ENCODE measurements around the gene SCN1A. TPM values are rescaled to one million over a fixed set of nuclear protein-coding genes. Genes with fewer than 3 reads are reported as not detected.
A peak's percentile ranks its signal among the peaks of the same experiment; 100 is the strongest.

SCN1A gene
- total and polyA plus RNA-seq, 2 experiments from 2014 or later: 1.2 to 1.3 TPM

DNA sequence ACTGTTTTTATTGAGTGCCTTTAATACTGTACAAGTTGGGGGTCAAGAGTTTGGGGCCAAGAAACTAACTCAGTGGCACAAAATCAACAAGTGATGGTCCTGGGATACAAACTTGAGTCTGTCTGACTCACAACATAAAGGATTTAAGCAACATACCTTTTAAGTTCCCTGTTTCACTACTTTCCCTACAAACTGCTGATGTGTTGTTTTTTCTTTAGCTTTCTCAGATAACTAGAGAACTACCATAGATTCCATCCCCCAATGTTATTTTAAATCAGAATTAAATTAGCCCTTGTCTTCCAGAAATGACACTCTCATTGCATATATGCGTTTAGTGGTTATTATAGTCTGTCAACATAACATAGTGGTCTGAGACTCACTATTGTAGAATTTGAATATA lies 116.2 kb downstream of the SCN1A start:
- H3K27me3 ChIP-seq (ENCODE audit: insufficient read depth): no peaks in the 10 kb centered on the region
- H2AFZ ChIP-seq: no peak overlapping the region
- H3K4me1 ChIP-seq (ENCODE audit: insufficient read depth): no peaks in the 10 kb centered on the region
- ATAC-seq (no peak), DNase-seq (ENCODE audit: low spot score) (no peak)
- H3K27ac ChIP-seq (ENCODE audit: low read depth): no peak overlapping the region
- H3K4me1 Mint-ChIP-seq: no peaks in the 10 kb centered on the region
- H3F3A ChIP-seq (replicated peaks; ENCODE audit: low read depth): no peaks in the 10 kb centered on the region
- H3K36me3 Mint-ChIP-seq (ENCODE audit: low read depth): no peaks in the 10 kb centered on the region
- no peaks in the 10 kb centered on the region for H3K36me3 ChIP-seq (ENCODE audit: insufficient read depth)
- H3K9me3 Mint-ChIP-seq: no peaks in the 10 kb centered on the region
- no peaks in the 10 kb centered on the region for H3K27me3 Mint-ChIP-seq (ENCODE audit: insufficient read depth, low read depth, poor library complexity)
- no peak overlapping the region for H3K4me3 ChIP-seq
- H3K27ac Mint-ChIP-seq: no peak overlapping the region
- H3K79me2 ChIP-seq (replicated peaks; ENCODE audit: insufficient read depth): no peaks in the 10 kb centered on the region
- no peaks in the 10 kb centered on the region for H4K20me1 ChIP-seq (replicated peaks; ENCODE audit: insufficient read depth)
- H3K9me2 ChIP-seq (ENCODE audit: insufficient read depth): no peaks in the 10 kb centered on the region
- H3K4me2 ChIP-seq: no peak overlapping the region
- no peak for TF ChIP-seq POLR2AphosphoS5 (IDR thresholded peaks at IDR 0.05; ENCODE audit: low read depth)
- no peak overlapping the region for H3K4me3 Mint-ChIP-seq

DNA sequence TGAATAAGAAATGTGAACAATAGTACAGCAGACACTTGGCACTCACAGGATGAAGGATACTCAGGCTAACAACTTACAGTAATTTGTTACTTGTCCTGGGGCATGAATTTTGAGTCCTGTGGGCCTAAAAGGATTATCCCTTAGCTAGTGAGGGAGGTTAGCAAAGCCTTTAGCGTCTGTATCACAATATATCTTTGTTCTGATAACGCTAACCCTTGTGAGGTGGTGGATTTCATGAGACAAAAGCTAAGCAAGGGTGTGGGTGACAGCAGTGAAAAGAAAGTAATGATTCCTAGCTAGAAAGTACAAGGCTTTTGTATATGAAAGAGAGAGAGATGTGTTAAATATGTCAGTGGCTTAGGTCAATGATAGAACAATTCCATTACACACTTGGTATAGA lies 127.4 kb downstream of the SCN1A start:
- Histone ChIP-seq H3K9me2 (ENCODE audit: insufficient read depth) (no peaks in the 10 kb centered on the region), H3K4me1 (ENCODE audit: insufficient read depth) (no peaks in the 10 kb centered on the region; the same call in 1 of the 2 replicates), H2AFZ (peak overlapping the region; percentile 11; the same call in 1 of the 2 replicates), H3K4me2 (no peak overlapping the region), H3K79me2 (replicated peaks; ENCODE audit: insufficient read depth) (no peaks in the 10 kb centered on the region), H3F3A (replicated peaks; ENCODE audit: low read depth) (no peaks in the 10 kb centered on the region), H3K27ac (ENCODE audit: low read depth) (no peak overlapping the region; the same call in 1 of the 2 replicates), H4K20me1 (replicated peaks; ENCODE audit: insufficient read depth) (no peaks in the 10 kb centered on the region), H3K36me3 (ENCODE audit: insufficient read depth) (no peaks in the 10 kb centered on the region), H3K4me3 (no peak overlapping the region), H3K27me3 (ENCODE audit: insufficient read depth) (no peaks in the 10 kb centered on the region)
- Mint-ChIP-seq H3K36me3 (ENCODE audit: low read depth) (no peaks in the 10 kb centered on the region), H3K4me1 (no peaks in the 10 kb centered on the region), H3K9me3 (no peaks in the 10 kb centered on the region), H3K27me3 (ENCODE audit: insufficient read depth, low read depth, poor library complexity) (no peaks in the 10 kb centered on the region), H3K27ac (no peak overlapping the region), H3K4me3 (no peak overlapping the region)
- ATAC-seq (no peak), DNase-seq (ENCODE audit: low spot score) (no peak)
- TF ChIP-seq ZNF114 (CRISPR knock-in tag; IDR thresholded peaks at IDR 0.05): no peak
- TF ChIP-seq, protein P1, sequence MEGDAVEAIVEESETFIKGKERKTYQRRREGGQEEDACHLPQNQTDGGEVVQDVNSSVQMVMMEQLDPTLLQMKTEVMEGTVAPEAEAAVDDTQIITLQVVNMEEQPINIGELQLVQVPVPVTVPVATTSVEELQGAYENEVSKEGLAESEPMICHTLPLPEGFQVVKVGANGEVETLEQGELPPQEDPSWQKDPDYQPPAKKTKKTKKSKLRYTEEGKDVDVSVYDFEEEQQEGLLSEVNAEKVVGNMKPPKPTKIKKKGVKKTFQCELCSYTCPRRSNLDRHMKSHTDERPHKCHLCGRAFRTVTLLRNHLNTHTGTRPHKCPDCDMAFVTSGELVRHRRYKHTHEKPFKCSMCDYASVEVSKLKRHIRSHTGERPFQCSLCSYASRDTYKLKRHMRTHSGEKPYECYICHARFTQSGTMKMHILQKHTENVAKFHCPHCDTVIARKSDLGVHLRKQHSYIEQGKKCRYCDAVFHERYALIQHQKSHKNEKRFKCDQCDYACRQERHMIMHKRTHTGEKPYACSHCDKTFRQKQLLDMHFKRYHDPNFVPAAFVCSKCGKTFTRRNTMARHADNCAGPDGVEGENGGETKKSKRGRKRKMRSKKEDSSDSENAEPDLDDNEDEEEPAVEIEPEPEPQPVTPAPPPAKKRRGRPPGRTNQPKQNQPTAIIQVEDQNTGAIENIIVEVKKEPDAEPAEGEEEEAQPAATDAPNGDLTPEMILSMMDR (conservative IDR thresholded peaks at IDR 0.05; ENCODE audit: low read depth in 2 of 2): no peak
- no peak for TF ChIP-seq ZNF462 (CRISPR knock-in tag; IDR thresholded peaks at IDR 0.05)
- no peak for TF ChIP-seq ZNF331 (CRISPR knock-in tag; IDR thresholded peaks at IDR 0.05; ENCODE audit: low read depth)
- no peak for TF ChIP-seq NANOG (IDR thresholded peaks at IDR 0.05; ENCODE audit: borderline replicate concordance)
- no peak for TF ChIP-seq EZH2 (IDR thresholded peaks at IDR 0.05; ENCODE audit: low read depth, unreplicated experiment)
- TF ChIP-seq, protein P2, sequence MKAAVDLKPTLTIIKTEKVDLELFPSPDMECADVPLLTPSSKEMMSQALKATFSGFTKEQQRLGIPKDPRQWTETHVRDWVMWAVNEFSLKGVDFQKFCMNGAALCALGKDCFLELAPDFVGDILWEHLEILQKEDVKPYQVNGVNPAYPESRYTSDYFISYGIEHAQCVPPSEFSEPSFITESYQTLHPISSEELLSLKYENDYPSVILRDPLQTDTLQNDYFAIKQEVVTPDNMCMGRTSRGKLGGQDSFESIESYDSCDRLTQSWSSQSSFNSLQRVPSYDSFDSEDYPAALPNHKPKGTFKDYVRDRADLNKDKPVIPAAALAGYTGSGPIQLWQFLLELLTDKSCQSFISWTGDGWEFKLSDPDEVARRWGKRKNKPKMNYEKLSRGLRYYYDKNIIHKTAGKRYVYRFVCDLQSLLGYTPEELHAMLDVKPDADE (IDR thresholded peaks at IDR 0.05): no peak
- TF ChIP-seq, protein P3, sequence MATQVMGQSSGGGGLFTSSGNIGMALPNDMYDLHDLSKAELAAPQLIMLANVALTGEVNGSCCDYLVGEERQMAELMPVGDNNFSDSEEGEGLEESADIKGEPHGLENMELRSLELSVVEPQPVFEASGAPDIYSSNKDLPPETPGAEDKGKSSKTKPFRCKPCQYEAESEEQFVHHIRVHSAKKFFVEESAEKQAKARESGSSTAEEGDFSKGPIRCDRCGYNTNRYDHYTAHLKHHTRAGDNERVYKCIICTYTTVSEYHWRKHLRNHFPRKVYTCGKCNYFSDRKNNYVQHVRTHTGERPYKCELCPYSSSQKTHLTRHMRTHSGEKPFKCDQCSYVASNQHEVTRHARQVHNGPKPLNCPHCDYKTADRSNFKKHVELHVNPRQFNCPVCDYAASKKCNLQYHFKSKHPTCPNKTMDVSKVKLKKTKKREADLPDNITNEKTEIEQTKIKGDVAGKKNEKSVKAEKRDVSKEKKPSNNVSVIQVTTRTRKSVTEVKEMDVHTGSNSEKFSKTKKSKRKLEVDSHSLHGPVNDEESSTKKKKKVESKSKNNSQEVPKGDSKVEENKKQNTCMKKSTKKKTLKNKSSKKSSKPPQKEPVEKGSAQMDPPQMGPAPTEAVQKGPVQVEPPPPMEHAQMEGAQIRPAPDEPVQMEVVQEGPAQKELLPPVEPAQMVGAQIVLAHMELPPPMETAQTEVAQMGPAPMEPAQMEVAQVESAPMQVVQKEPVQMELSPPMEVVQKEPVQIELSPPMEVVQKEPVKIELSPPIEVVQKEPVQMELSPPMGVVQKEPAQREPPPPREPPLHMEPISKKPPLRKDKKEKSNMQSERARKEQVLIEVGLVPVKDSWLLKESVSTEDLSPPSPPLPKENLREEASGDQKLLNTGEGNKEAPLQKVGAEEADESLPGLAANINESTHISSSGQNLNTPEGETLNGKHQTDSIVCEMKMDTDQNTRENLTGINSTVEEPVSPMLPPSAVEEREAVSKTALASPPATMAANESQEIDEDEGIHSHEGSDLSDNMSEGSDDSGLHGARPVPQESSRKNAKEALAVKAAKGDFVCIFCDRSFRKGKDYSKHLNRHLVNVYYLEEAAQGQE (IDR thresholded peaks at IDR 0.05; ENCODE audit: unreplicated experiment): no peak
- no peak for TF ChIP-seq JUNB (IDR thresholded peaks at IDR 0.05; ENCODE audit: unreplicated experiment)

Data from GM23338 (cell line).